Choroid plexus epithelial cell (primary cell): ENCODE measurements around the gene OR51F2.
A peak's percentile ranks its signal among the peaks of the same experiment; 100 is the strongest.

ENCODE experiments used
- DNase-seq: peaks from one replicate; pipeline ENCODE4 v3.0.0-alpha.2; 2010; ENCODE audit warnings: low read depth
- H3K4me3 ChIP-seq: 2 replicates; pipeline ENCODE4 v1.5.1; 2011; ENCODE audit warnings: low read depth, mild to moderate bottlenecking, control low read depth, low read length, moderate library complexity
- CTCF ChIP-seq: conservative IDR thresholded peaks from 2 replicates; pipeline ENCODE4 v1.5.1; 2011; ENCODE audit warnings: low read depth, mild to moderate bottlenecking, control low read depth, inconsistent platforms, low read length, moderate library complexity

OR51F2 gene

DNA sequence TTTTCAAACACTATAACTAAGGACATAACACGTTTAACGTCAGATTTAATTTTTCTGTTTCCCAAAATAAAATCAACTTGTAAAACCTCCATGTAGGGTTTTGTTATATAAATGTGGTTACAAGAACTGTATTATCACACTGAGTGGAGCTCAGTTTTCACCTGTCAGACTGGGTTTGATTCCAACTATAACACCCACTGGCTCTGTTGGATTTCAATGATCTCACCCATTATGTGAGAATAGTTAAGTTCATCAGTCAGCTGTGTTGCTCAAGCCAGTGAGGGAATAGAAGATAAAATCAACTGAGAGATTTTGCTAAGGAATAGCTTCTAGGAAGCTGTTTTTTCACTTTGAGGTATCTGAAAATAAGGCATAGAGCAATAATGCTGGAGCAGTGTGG lies 11.9 kb upstream of the OR51F2 start:
- H3K4me3 ChIP-seq = no peak overlapping the region
- TF ChIP-seq CTCF = no peak
- DNase-seq = no peak

- no peak overlapping the region for H3K4me3 ChIP-seq
- TF ChIP-seq CTCF = no peak
- no peak for DNase-seq
Measured at GRCh38 chr11:4825132-4825531, 4.0 kb downstream of the OR51F2 start.

DNA sequence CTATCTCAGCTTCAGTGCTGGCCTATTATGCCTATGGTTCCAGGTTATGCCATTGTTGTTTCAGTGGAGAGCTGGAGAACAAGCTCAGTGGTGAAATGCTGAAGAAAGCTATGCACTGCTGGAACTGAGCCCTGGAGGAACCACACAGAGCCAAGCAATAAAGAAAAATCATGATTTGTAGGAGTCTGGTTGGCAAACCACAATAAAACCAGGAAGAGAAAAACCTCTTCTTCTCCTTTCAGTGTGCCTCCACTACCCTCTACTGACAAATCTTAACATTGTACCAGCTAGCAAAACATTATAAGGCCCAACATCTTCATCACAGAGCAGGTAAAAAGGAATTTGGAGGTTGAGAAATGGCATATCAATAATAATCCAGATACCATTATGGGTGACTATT lies 5.3 kb downstream of the OR51F2 start:
- H3K4me3 ChIP-seq = no peak overlapping the region
- DNase-seq = peak; percentile 22
- no peak for TF ChIP-seq CTCF

DNA sequence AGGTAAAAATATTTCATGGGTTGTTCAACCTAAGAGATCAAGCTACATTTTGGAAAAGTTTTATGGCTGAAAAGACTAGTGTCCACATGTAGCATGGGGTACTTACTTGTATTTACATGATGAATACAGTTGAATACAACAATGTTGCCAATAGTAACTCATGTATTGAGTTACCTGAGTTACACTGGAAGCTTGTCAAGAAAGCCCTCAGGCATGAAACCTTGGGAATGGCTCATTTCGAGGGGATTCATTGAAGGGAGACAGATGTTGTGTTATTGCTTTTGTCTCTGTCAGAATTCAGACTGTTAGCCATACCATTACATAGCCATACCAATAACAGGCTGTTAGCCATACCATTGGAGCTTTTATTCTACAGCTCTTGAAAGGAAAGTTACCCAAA lies 9.2 kb downstream of the OR51F2 start:
- TF ChIP-seq CTCF = no peak
- DNase-seq = no peak
- no peak overlapping the region for H3K4me3 ChIP-seq

GRCh38 chr11:4830909-4831308 lies 9.8 kb downstream of the OR51F2 start:
- H3K4me3 ChIP-seq = no peak overlapping the region
- TF ChIP-seq CTCF = no peak
- no peak for DNase-seq

DNA sequence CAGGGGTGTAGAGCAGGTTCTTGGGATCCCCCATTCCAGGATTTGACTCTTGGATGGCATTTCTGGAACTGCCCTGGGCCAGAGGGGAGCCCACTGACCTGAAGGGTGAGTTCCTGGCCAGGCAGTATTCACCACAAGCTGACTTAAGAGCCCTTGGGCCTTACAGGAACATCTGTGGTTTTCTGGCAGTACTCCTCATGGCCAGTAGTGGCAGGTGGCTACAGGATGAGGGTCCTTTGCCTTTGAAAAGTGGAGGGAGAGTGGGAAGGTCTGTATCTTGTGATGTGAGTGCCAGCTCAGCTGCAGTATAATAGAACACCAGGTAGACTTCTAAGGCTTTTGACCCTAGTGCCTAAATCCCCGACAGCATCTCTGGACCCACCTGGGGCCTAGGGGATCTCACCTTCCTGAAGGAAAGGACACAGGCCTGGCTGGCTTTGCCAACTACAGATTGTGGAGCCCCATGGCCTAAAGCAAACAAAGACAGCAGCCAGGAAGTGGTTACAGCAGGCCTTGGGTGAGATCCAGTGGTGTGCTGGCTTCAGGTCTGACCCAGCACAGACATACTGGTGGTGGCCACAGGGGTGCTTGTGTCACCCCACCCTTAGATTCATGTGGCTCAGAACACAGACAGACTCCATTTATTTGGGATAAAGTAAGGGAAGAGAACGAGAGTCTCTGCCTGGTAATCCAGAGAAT lies 18.9 kb downstream of the OR51F2 start:
- no peak overlapping the region for H3K4me3 ChIP-seq
- no peak for DNase-seq
- no peak for TF ChIP-seq CTCF

DNA sequence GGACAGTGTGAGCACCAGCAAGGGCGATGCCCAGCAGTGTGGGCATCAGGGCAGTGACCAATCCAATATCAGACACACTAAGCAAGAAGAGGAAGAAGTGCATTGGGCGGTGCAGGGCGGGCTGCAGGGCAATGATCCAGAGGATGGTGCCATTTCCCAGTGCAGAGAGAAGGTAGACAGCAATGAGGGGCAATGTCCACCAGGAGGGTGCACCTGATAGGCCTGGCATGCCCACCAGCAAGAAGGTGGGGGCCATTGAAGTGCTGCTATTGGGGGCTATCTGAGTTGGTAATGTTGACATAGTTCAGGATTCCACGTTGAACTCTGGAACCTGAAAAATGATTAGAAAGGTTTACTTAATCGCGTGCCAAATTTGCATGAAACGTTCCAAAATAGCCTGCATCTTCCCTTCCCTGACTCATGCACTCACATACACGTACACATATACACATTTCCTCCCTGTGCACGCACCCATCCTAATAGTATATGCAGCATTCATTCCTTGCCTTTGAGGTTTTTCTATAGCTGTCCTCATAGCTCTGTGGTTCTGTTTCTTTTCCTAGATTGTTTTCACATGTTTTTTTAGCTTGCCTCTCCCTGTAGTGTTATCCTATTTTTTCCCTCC lies 27.9 kb downstream of the OR51F2 start, which contains the start of gene OR51S1:
Gene OR51S1, minus strand, starts transcription at position 301 of the 625 bp plus-strand sequence. Its CDS starts 0 bp downstream, at position 301.
- H3K4me3 ChIP-seq = no peak within 1 kb of the TSS
- no peak for DNase-seq
- no peak for TF ChIP-seq CTCF
